ENCODE results near the gene CADM1. TPM values are rescaled to one million over a fixed set of nuclear protein-coding genes. Genes with fewer than 3 reads are reported as not detected.

CADM1 gene
- total RNA-seq, 4 donors from 2014 or later = 7.4 to 61.5 (median 28.5) TPM

GRCh38 chr11:115503083-115503885, 931 bp downstream of the CADM1 start:
- TF ChIP-seq CTCF (IDR thresholded peaks at IDR 0.05) = peak; percentile 12 to 51 (median 31)
- peak in 1 of 2 donors; percentile 22 for TF ChIP-seq POLR2A (IDR thresholded peaks at IDR 0.05)
- peak; percentile 47 to 52 for DNase-seq
- no peaks in the 10 kb centered on the region for H3K36me3 ChIP-seq
- H3K27me3 ChIP-seq = peaks cover 0 to 3% of the 10 kb centered on the region in 2 donors
- H3K9me3 ChIP-seq = no peaks in the 10 kb centered on the region
- peaks cover 0 to 7% of the 10 kb centered on the region in 2 donors for H3K4me1 ChIP-seq
- H3K27ac ChIP-seq = peak overlapping the region; percentile 72 to 83
- intact Hi-C loops (cut with DNase I; ENCODE audit: low total_unique reads) = no loop called here
- peak overlapping the region; percentile 46 to 67 for H3K4me3 ChIP-seq

DNA sequence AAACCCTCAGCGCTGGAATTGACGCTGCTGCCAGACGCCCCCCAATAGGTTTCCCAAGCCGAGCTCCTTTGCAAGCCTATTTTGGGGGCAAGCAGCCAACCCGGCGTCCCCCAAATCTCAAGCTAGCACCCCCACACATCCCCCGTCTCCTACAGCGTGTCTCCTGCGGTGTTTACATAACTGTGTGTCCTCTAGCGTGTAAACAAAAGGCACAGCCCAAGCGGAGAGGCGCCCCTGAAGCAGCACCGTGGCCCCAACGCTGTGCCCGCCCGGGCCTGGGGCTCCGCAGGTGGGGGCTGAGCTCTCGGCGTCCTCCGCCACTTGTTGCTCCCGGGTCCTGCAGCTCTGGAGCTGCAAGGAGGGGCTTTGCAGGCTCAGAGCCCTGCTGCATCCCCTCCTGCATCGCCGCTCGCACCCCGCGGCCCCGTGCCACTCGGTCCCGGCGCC, 1.6 kb downstream of the CADM1 start:
- Histone ChIP-seq H3K27me3 (peaks cover 0 to 3% of the 10 kb centered on the region in 2 donors), H3K36me3 (no peaks in the 10 kb centered on the region), H3K9me3 (no peaks in the 10 kb centered on the region), H3K27ac (peak overlapping the region; percentile 72 to 83), H3K4me1 (peaks cover 0 to 7% of the 10 kb centered on the region in 2 donors), H3K4me3 (peak overlapping the region; percentile 46 to 67)
- peak; percentile 14 for DNase-seq
- no peak for TF ChIP-seq CTCF (IDR thresholded peaks at IDR 0.05)
- TF ChIP-seq POLR2A (IDR thresholded peaks at IDR 0.05) = no peak
- intact Hi-C loops (cut with DNase I; ENCODE audit: low total_unique reads) = no loop called here

DNA sequence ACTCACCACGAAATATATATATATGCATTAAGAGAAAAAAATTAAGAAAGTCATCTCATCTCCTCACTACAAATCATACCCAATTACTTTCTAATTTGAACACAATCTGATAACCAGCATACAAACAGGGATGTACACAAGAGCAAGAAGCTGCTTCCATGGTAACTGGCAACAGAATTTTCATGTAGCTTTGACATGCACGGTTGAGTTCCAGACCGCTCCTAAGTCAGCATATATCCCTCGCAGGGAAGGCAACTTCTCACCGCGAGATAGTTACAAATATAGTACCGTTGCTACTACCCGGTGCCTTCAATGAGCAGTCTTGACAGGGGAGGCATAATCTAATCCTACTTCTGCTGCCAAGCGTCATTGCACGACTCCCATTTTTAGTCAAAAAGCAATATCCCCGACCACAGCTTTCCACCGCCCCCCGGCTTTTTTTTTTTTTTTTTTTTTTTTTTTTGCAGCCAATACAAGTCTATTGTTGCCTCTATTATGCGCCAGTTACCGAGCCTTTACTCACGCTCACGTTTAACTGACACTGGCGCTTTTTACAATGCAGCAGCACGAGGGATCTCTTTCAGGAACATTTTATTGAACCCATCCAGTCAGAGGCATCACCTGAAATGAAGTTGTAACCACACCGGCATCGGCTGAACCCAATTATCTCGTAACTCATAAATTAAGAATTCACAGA, 2.2 kb downstream of the CADM1 start:
- peaks cover 0 to 3% of the 10 kb centered on the region in 2 donors for H3K27me3 ChIP-seq
- intact Hi-C loops (cut with DNase I; ENCODE audit: low total_unique reads) = no loop called here
- H3K4me1 ChIP-seq = peaks cover 0 to 7% of the 10 kb centered on the region in 2 donors
- TF ChIP-seq CTCF (IDR thresholded peaks at IDR 0.05) (no peak), POLR2A (IDR thresholded peaks at IDR 0.05) (no peak)
- no peaks in the 10 kb centered on the region for H3K36me3 ChIP-seq
- H3K9me3 ChIP-seq = no peaks in the 10 kb centered on the region
- no peak overlapping the region for H3K27ac ChIP-seq
- H3K4me3 ChIP-seq = peak overlapping the region; percentile 46 to 67
- no peak for DNase-seq

GRCh38 chr11:115501502-115501892, 2.7 kb downstream of the CADM1 start:
- H3K27me3 ChIP-seq = peaks cover 0 to 3% of the 10 kb centered on the region in 2 donors
- no peaks in the 10 kb centered on the region for H3K9me3 ChIP-seq
- peaks cover 0 to 7% of the 10 kb centered on the region in 2 donors for H3K4me1 ChIP-seq
- intact Hi-C loops (cut with DNase I; ENCODE audit: low total_unique reads) = no loop called here
- TF ChIP-seq CTCF (IDR thresholded peaks at IDR 0.05) = no peak
- no peak for TF ChIP-seq POLR2A (IDR thresholded peaks at IDR 0.05)
- no peaks in the 10 kb centered on the region for H3K36me3 ChIP-seq
- H3K4me3 ChIP-seq = no peak overlapping the region
- DNase-seq = no peak
- no peak overlapping the region for H3K27ac ChIP-seq
